Measurements from ENCODE around the gene HOXB6.

The HOXB6 gene

GRCh38 chr17:48644910-48645557 lies 40.2 kb upstream of the HOXB6 start:
- Histone ChIP-seq H3K9me3 (ENCODE audit: control extremely low read depth in 1 of 5, control insufficient read depth in 4 of 5, insufficient read depth in 2 of 5, low read depth in 1 of 5, low read length in 4 of 5) (no peaks in the 10 kb centered on the region), H3K4me1 (ENCODE audit: control extremely low read depth in 1 of 4, control insufficient read depth in 4 of 4, insufficient read depth in 4 of 4, low read length in 3 of 4) (peaks cover 3 to 22% (median 18%) of the 10 kb centered on the region in 4 experiments), H3K36me3 (ENCODE audit: control insufficient read depth in 4 of 4, insufficient read depth in 4 of 4, low read length in 3 of 4) (no peaks in the 10 kb centered on the region), H3K27me3 (replicated peaks in 2 of 5; ENCODE audit: control insufficient read depth in 4 of 5, insufficient read depth in 5 of 5, low read length in 4 of 5) (peaks cover 24 to 99% (median 61%) of the 10 kb centered on the region in 5 experiments), H3K27ac (ENCODE audit: insufficient read depth in 1 of 2, low read depth in 1 of 2, low read length in 2 of 2, poor library complexity in 1 of 2, severe bottlenecking in 2 of 2) (no peak overlapping the region), H3K4me3 (ENCODE audit: control insufficient read depth in 1 of 7, extremely low read depth in 1 of 7, insufficient read depth in 4 of 7, low read depth in 2 of 7, low read length in 6 of 7) (no peak overlapping the region)
- ChIA-PET CTCF (interaction anchor here (1.0 to 1.2 kb wide), 2 partner anchors 9 to 23 kb away, joined by 3 to 7 read pairs; no protein-coding TSS in a partner anchor), POLR2A (no interaction called here)
- DNase-seq = no peak
- 90% methylated on average over 5 of the region's 6 CpGs for WGBS (ENCODE audit: insufficient coverage)

- H3K36me3 ChIP-seq (ENCODE audit: control insufficient read depth in 4 of 4, insufficient read depth in 4 of 4, low read length in 3 of 4) = no peaks in the 10 kb centered on the region
- H3K27ac ChIP-seq (ENCODE audit: insufficient read depth in 1 of 2, low read depth in 1 of 2, low read length in 2 of 2, poor library complexity in 1 of 2, severe bottlenecking in 2 of 2) = no peak overlapping the region
- WGBS (ENCODE audit: insufficient coverage) = 100% methylated on average over 1 of the region's 1 CpG
- peaks cover 24 to 99% (median 65%) of the 10 kb centered on the region in 5 experiments for H3K27me3 ChIP-seq (replicated peaks in 2 of 5; ENCODE audit: control insufficient read depth in 4 of 5, insufficient read depth in 5 of 5, low read length in 4 of 5)
- no peaks in the 10 kb centered on the region for H3K9me3 ChIP-seq (ENCODE audit: control extremely low read depth in 1 of 5, control insufficient read depth in 4 of 5, insufficient read depth in 2 of 5, low read depth in 1 of 5, low read length in 4 of 5)
- ChIA-PET POLR2A (interaction anchor here (0.7 kb wide), 1 partner anchor 1930 kb away, joined by 3 read pairs; no protein-coding TSS in a partner anchor), CTCF (interaction anchor here (1.2 kb wide), 1 partner anchor 8 kb away, joined by 7 read pairs; no protein-coding TSS in a partner anchor)
- DNase-seq = no peak
- H3K4me3 ChIP-seq (ENCODE audit: control insufficient read depth in 1 of 7, extremely low read depth in 1 of 7, insufficient read depth in 4 of 7, low read depth in 2 of 7, low read length in 6 of 7) = no peak overlapping the region
- peaks cover 3 to 22% (median 18%) of the 10 kb centered on the region in 4 experiments for H3K4me1 ChIP-seq (ENCODE audit: control extremely low read depth in 1 of 4, control insufficient read depth in 4 of 4, insufficient read depth in 4 of 4, low read length in 3 of 4)
Measured at GRCh38 chr17:48644159-48644558, 39.4 kb upstream of the HOXB6 start.

GRCh38 chr17:48643697-48644012 lies 38.9 kb upstream of the HOXB6 start:
- peaks cover 24 to 100% (median 67%) of the 10 kb centered on the region in 5 experiments for H3K27me3 ChIP-seq (replicated peaks in 2 of 5; ENCODE audit: control insufficient read depth in 4 of 5, insufficient read depth in 5 of 5, low read length in 4 of 5)
- DNase-seq = no peak
- ChIA-PET POLR2A (interaction anchor here (0.7 kb wide), 1 partner anchor 1929 kb away, joined by 3 read pairs; no protein-coding TSS in a partner anchor), CTCF (interaction anchor here (1.5 kb wide), 1 partner anchor 27 kb away, joined by 4 read pairs; no protein-coding TSS in a partner anchor)
- H3K9me3 ChIP-seq (ENCODE audit: control extremely low read depth in 1 of 5, control insufficient read depth in 4 of 5, insufficient read depth in 2 of 5, low read depth in 1 of 5, low read length in 4 of 5) = no peaks in the 10 kb centered on the region
- H3K27ac ChIP-seq (ENCODE audit: insufficient read depth in 1 of 2, low read depth in 1 of 2, low read length in 2 of 2, poor library complexity in 1 of 2, severe bottlenecking in 2 of 2) = no peak overlapping the region
- no peak overlapping the region for H3K4me3 ChIP-seq (ENCODE audit: control insufficient read depth in 1 of 7, extremely low read depth in 1 of 7, insufficient read depth in 4 of 7, low read depth in 2 of 7, low read length in 6 of 7)
- peaks cover 3 to 22% (median 18%) of the 10 kb centered on the region in 4 experiments for H3K4me1 ChIP-seq (ENCODE audit: control extremely low read depth in 1 of 4, control insufficient read depth in 4 of 4, insufficient read depth in 4 of 4, low read length in 3 of 4)
- no peaks in the 10 kb centered on the region for H3K36me3 ChIP-seq (ENCODE audit: control insufficient read depth in 4 of 4, insufficient read depth in 4 of 4, low read length in 3 of 4)

GRCh38 chr17:48642843-48643696 lies 38.3 kb upstream of the HOXB6 start:
- POLR2A ChIA-PET = interaction anchor here (0.7 kb wide), 1 partner anchor 1928 kb away, joined by 3 read pairs; no protein-coding TSS in a partner anchor
- 64% methylated on average over 18 of the region's 23 CpGs for WGBS (ENCODE audit: insufficient coverage)
- Histone ChIP-seq H3K4me1 (ENCODE audit: control extremely low read depth in 1 of 4, control insufficient read depth in 4 of 4, insufficient read depth in 4 of 4, low read length in 3 of 4) (peaks cover 3 to 22% (median 18%) of the 10 kb centered on the region in 4 experiments), H3K36me3 (ENCODE audit: control insufficient read depth in 4 of 4, insufficient read depth in 4 of 4, low read length in 3 of 4) (no peaks in the 10 kb centered on the region), H3K27ac (ENCODE audit: insufficient read depth in 1 of 2, low read depth in 1 of 2, low read length in 2 of 2, poor library complexity in 1 of 2, severe bottlenecking in 2 of 2) (no peak overlapping the region), H3K4me3 (ENCODE audit: control insufficient read depth in 1 of 7, extremely low read depth in 1 of 7, insufficient read depth in 4 of 7, low read depth in 2 of 7, low read length in 6 of 7) (no peak overlapping the region), H3K27me3 (replicated peaks in 2 of 5; ENCODE audit: control insufficient read depth in 4 of 5, insufficient read depth in 5 of 5, low read length in 4 of 5) (peaks cover 20 to 100% (median 66%) of the 10 kb centered on the region in 5 experiments), H3K9me3 (ENCODE audit: control extremely low read depth in 1 of 5, control insufficient read depth in 4 of 5, insufficient read depth in 2 of 5, low read depth in 1 of 5, low read length in 4 of 5) (no peaks in the 10 kb centered on the region)
- DNase-seq = no peak
- CTCF ChIA-PET = interaction anchor here (1.5 to 1.9 kb wide), 2 partner anchors 11 to 27 kb away, joined by 4 to 5 read pairs; no protein-coding TSS in a partner anchor

GRCh38 chr17:48642059-48642842 lies 37.5 kb upstream of the HOXB6 start:
- CTCF ChIA-PET = interaction anchor here (1.5 to 1.9 kb wide), 2 partner anchors 10 to 28 kb away, joined by 4 to 5 read pairs; no protein-coding TSS in a partner anchor

GRCh38 chr17:48641541-48642058 lies 36.8 kb upstream of the HOXB6 start:
- ChIA-PET POLR2A (no interaction called here), CTCF (interaction anchor here (0.6 to 1.9 kb wide), 6 partner anchors 8 to 24 kb away, joined by 3 to 5 read pairs (median 4); no protein-coding TSS in a partner anchor)
- no peak overlapping the region for H3K4me3 ChIP-seq (ENCODE audit: control insufficient read depth in 1 of 7, extremely low read depth in 1 of 7, insufficient read depth in 4 of 7, low read depth in 2 of 7, low read length in 6 of 7)
- peaks cover 18 to 100% (median 70%) of the 10 kb centered on the region in 5 experiments for H3K27me3 ChIP-seq (replicated peaks in 2 of 5; ENCODE audit: control insufficient read depth in 4 of 5, insufficient read depth in 5 of 5, low read length in 4 of 5)
- H3K9me3 ChIP-seq (ENCODE audit: control extremely low read depth in 1 of 5, control insufficient read depth in 4 of 5, insufficient read depth in 2 of 5, low read depth in 1 of 5, low read length in 4 of 5) = no peaks in the 10 kb centered on the region
- no peak for DNase-seq
- WGBS (ENCODE audit: insufficient coverage) = 15% methylated on average over 16 of the region's 29 CpGs
- H3K4me1 ChIP-seq (ENCODE audit: control extremely low read depth in 1 of 4, control insufficient read depth in 4 of 4, insufficient read depth in 4 of 4, low read length in 3 of 4) = peaks cover 0 to 14% (median 8%) of the 10 kb centered on the region in 4 experiments
- H3K27ac ChIP-seq (ENCODE audit: insufficient read depth in 1 of 2, low read depth in 1 of 2, low read length in 2 of 2, poor library complexity in 1 of 2, severe bottlenecking in 2 of 2) = no peak overlapping the region
- no peaks in the 10 kb centered on the region for H3K36me3 ChIP-seq (ENCODE audit: control insufficient read depth in 4 of 4, insufficient read depth in 4 of 4, low read length in 3 of 4)

More at GRCh38 chr17:48642059-48642842, 37.5 kb upstream of the HOXB6 start:
- Histone ChIP-seq H3K9me3 (ENCODE audit: control extremely low read depth in 1 of 5, control insufficient read depth in 4 of 5, insufficient read depth in 2 of 5, low read depth in 1 of 5, low read length in 4 of 5) (no peaks in the 10 kb centered on the region), H3K27ac (ENCODE audit: insufficient read depth in 1 of 2, low read depth in 1 of 2, low read length in 2 of 2, poor library complexity in 1 of 2, severe bottlenecking in 2 of 2) (no peak overlapping the region), H3K36me3 (ENCODE audit: control insufficient read depth in 4 of 4, insufficient read depth in 4 of 4, low read length in 3 of 4) (no peaks in the 10 kb centered on the region), H3K4me3 (ENCODE audit: control insufficient read depth in 1 of 7, extremely low read depth in 1 of 7, insufficient read depth in 4 of 7, low read depth in 2 of 7, low read length in 6 of 7) (peak overlapping the region in 1 of 7 experiments; percentile 11), H3K27me3 (replicated peaks in 2 of 5; ENCODE audit: control insufficient read depth in 4 of 5, insufficient read depth in 5 of 5, low read length in 4 of 5) (peaks cover 18 to 100% (median 64%) of the 10 kb centered on the region in 5 experiments), H3K4me1 (ENCODE audit: control extremely low read depth in 1 of 4, control insufficient read depth in 4 of 4, insufficient read depth in 4 of 4, low read length in 3 of 4) (peaks cover 0 to 16% (median 13%) of the 10 kb centered on the region in 4 experiments)
- 12% methylated on average over 52 of the region's 58 CpGs for WGBS (ENCODE audit: insufficient coverage)
- POLR2A ChIA-PET = no interaction called here
- no peak for DNase-seq

All from common myeloid progenitor, CD34-positive (primary cell).